HPDE6-E6E7 (cell line): ENCODE results near the gene DCP1B.
"Not testable (repeated sequence)": the region's sequence is repeated elsewhere in the genome, so short reads cannot be mapped to it uniquely, and the experiment has no call there.

ENCODE experiments used
- DNase-seq: peaks from one replicate; pipeline ENCODE4 v3.0.0; 2011; ENCODE audit warnings: missing footprints; ENCODE audit errors: extremely low spot score

Gene DCP1B

GRCh38 chr12:1977109-1977508 lies 27.1 kb downstream of the DCP1B start:
- DNase-seq, result no peak

GRCh38 chr12:1974812-1975211 lies 29.4 kb downstream of the DCP1B start:
- DNase-seq, result no peak

GRCh38 chr12:1972856-1973317 lies 31.4 kb downstream of the DCP1B start:
- DNase-seq, result no peak

- no peak for DNase-seq
These were observed 32.0 kb downstream of the DCP1B start for GRCh38 chr12:1972260-1972659.

- DNase-seq, result no peak
These were observed 33.8 kb downstream of the DCP1B start for GRCh38 chr12:1970331-1970900.

GRCh38 chr12:1966561-1967226 lies 37.6 kb downstream of the DCP1B start:
- DNase-seq, result no peak

- no peak for DNase-seq
These were observed 38.3 kb downstream of the DCP1B start for GRCh38 chr12:1965916-1966315.

- DNase-seq, result no peak
These were observed 41.9 kb downstream of the DCP1B start for GRCh38 chr12:1962051-1963020.

- DNase-seq, result no peak
These were observed 47.5 kb downstream of the DCP1B start for GRCh38 chr12:1956716-1957115.

- no peak for DNase-seq
These were observed 54.3 kb downstream of the DCP1B start for GRCh38 chr12:1949771-1950470.

GRCh38 chr12:1948883-1949282 lies 55.4 kb downstream of the DCP1B start:
- no peak for DNase-seq

- DNase-seq, result no peak
These were observed 57.2 kb downstream of the DCP1B start for GRCh38 chr12:1947081-1947480.

- DNase-seq, result no peak
These were observed 58.0 kb downstream of the DCP1B start for GRCh38 chr12:1946296-1946695.

GRCh38 chr12:1945502-1945901 lies 58.8 kb downstream of the DCP1B start:
- not testable (repeated sequence) for DNase-seq

GRCh38 chr12:1939801-1940607 lies 64.3 kb downstream of the DCP1B start:
- DNase-seq, result peak; percentile 63

- DNase-seq, result no peak
These were observed 64.9 kb downstream of the DCP1B start for GRCh38 chr12:1939331-1939730.

GRCh38 chr12:1937481-1938224 lies 66.6 kb downstream of the DCP1B start:
- no peak for DNase-seq

GRCh38 chr12:1936406-1937320 lies 67.6 kb downstream of the DCP1B start:
- no peak for DNase-seq

- DNase-seq, result no peak
These were observed 68.4 kb downstream of the DCP1B start for GRCh38 chr12:1935700-1936378.
